Natural killer cell (primary cell): ENCODE results near the gene KREMEN1. TPM values are rescaled to one million over a fixed set of nuclear protein-coding genes. Genes with fewer than 3 reads are reported as not detected.

Experiments
- ATAC-seq, 3 donors: fragments of 150-1000 bp in 2 of 3; fragments of 200-7000 bp in 1 of 3; cut with Tn5 transposase; 1 replicate in 1 of 3; 2 replicates in 2 of 3; pipeline ENCODE4 v1.10.0; 2021; ENCODE audit warnings: mild to moderate bottlenecking in 2 of 3, moderate library complexity in 2 of 3
- DNase-seq, 2 donors: peaks; one replicate each; pipeline versions ENCODE4 v3.0.0 to v3.0.0-alpha.2; 2013 to 2021; ENCODE audit warnings: mixed read lengths in 1 of 2
- H3K27ac ChIP-seq: one replicate; pipeline ENCODE4 v1.5.1; 2013; ENCODE audit warnings: mild to moderate bottlenecking, low read length
- H3K27me3 ChIP-seq: one replicate; pipeline ENCODE4 v1.6.1; 2013; ENCODE audit warnings: low read length; ENCODE audit not compliant: control insufficient read depth, insufficient read depth
- H3K36me3 ChIP-seq: one replicate; pipeline ENCODE4 v1.6.1; 2013; ENCODE audit warnings: low read length; ENCODE audit not compliant: control insufficient read depth, insufficient read depth
- H3K4me1 ChIP-seq: one replicate; pipeline ENCODE4 v1.6.1; 2013; ENCODE audit warnings: low read length; ENCODE audit not compliant: control insufficient read depth, insufficient read depth
- H3K4me3 ChIP-seq: one replicate; pipeline ENCODE4 v1.5.1; 2013; ENCODE audit warnings: low read length
- H3K9me3 ChIP-seq: one replicate; pipeline ENCODE4 v1.6.1; 2013; ENCODE audit warnings: low read length; ENCODE audit not compliant: control insufficient read depth, insufficient read depth
- H3K27ac Mint-ChIP-seq, 2 donors: one replicate each; pipeline ENCODE4 v1.8.0; 2022; ENCODE audit warnings: mild to moderate bottlenecking in 2 of 2, mixed read lengths in 2 of 2, moderate library complexity in 1 of 2
- H3K27me3 Mint-ChIP-seq, 2 donors: one replicate each; pipeline ENCODE4 v1.8.0; 2022; ENCODE audit warnings: low read depth in 2 of 2, mixed read lengths in 2 of 2
- H3K36me3 Mint-ChIP-seq: one replicate; pipeline ENCODE4 v1.8.0; 2022; ENCODE audit warnings: mixed read lengths
- H3K4me1 Mint-ChIP-seq, 2 donors: one replicate each; pipeline ENCODE4 v1.8.0; 2022; ENCODE audit warnings: mixed read lengths in 2 of 2
- H3K4me3 Mint-ChIP-seq: one replicate; pipeline ENCODE4 v1.8.0; 2022; ENCODE audit warnings: mild to moderate bottlenecking, moderate library complexity, mixed read lengths
- H3K9me3 Mint-ChIP-seq, 2 donors: one replicate each; pipeline ENCODE4 v1.8.0; 2022; ENCODE audit warnings: mixed read lengths in 2 of 2
- CTCF ChIP-seq: fragments of 200-600 bp; IDR thresholded peaks from one replicate; pipeline ENCODE4 v1.8.0; 2022; ENCODE audit warnings: antibody characterized with exemption
- WGBS: methylation state at CpG from one replicate; pipeline ENCODE4 v1.1.7; 2013; ENCODE audit warnings: missing lambda C conversion rate; ENCODE audit not compliant: insufficient coverage; 5-methylcytosine and 5-hydroxymethylcytosine counted together
- intact Hi-C: fragments of 100-400 bp; cut with micrococcal nuclease; formaldehyde crosslinking; loops from one replicate; pipeline ENCODE4 v1.14.2; 2022
- total RNA-seq, 4 donors: library from RNA; stranded (reverse); fragments of 120-200 nt in 1 of 4; gene quantifications; one replicate each; pipeline versions ENCODE4 v1.2.3 to v1.2.4, GENCODE V29; 2013 to 2022

Gene KREMEN1
- total RNA-seq, 3 donors from 2014 or later (not counting 1 experiment from before 2014, with no cell fraction given) = 0.23 TPM; not detected in 2

- Histone ChIP-seq H3K36me3 (no peaks in the 10 kb centered on the region), H3K4me1 (peaks cover 40% of the 10 kb centered on the region), H3K27me3 (peaks cover 8% of the 10 kb centered on the region), H3K9me3 (no peaks in the 10 kb centered on the region), H3K27ac (no peak overlapping the region), H3K4me3 (no peak overlapping the region)
- Mint-ChIP-seq H3K27ac (no peak overlapping the region), H3K36me3 (no peaks in the 10 kb centered on the region), H3K9me3 (no peaks in the 10 kb centered on the region), H3K4me3 (no peak overlapping the region), H3K27me3 (peaks cover 0 to 3% of the 10 kb centered on the region in 2 donors), H3K4me1 (peaks cover 28 to 31% of the 10 kb centered on the region in 2 donors)
- ATAC-seq = no peak
- WGBS = 88% methylated on average over 5 of the region's 5 CpGs
- intact Hi-C loops = no loop called here
- DNase-seq = no peak
- no peak for TF ChIP-seq CTCF
Observed at GRCh38 chr22:29207243-29207550, 134.4 kb downstream of the KREMEN1 start.

- TF ChIP-seq CTCF = no peak
- H3K27ac Mint-ChIP-seq = no peak overlapping the region
- ATAC-seq (no peak), DNase-seq (no peak)
- no peak overlapping the region for H3K4me3 Mint-ChIP-seq
- H3K36me3 ChIP-seq = no peaks in the 10 kb centered on the region
- H3K4me1 ChIP-seq = peaks cover 34% of the 10 kb centered on the region
- H3K27ac ChIP-seq = no peak overlapping the region
- intact Hi-C loops = no loop called here
- no peaks in the 10 kb centered on the region for H3K36me3 Mint-ChIP-seq
- H3K9me3 ChIP-seq = no peaks in the 10 kb centered on the region
- peaks cover 8% of the 10 kb centered on the region for H3K27me3 ChIP-seq
- H3K4me1 Mint-ChIP-seq = peaks cover 21 to 25% of the 10 kb centered on the region in 2 donors
- WGBS = 45% methylated on average over 11 of the region's 11 CpGs
- H3K9me3 Mint-ChIP-seq = no peaks in the 10 kb centered on the region
- no peak overlapping the region for H3K4me3 ChIP-seq
- peaks cover 0 to 3% of the 10 kb centered on the region in 2 donors for H3K27me3 Mint-ChIP-seq
Observed at GRCh38 chr22:29207562-29208501, 135.0 kb downstream of the KREMEN1 start.

GRCh38 chr22:29208502-29208862 lies 135.6 kb downstream of the KREMEN1 start:
- intact Hi-C loops = no loop called here
- H3K9me3 Mint-ChIP-seq = no peaks in the 10 kb centered on the region
- no peaks in the 10 kb centered on the region for H3K9me3 ChIP-seq
- no peak overlapping the region for H3K4me3 Mint-ChIP-seq
- peaks cover 8% of the 10 kb centered on the region for H3K27me3 ChIP-seq
- no peaks in the 10 kb centered on the region for H3K36me3 ChIP-seq
- ATAC-seq (no peak), DNase-seq (no peak)
- peaks cover 0 to 3% of the 10 kb centered on the region in 2 donors for H3K27me3 Mint-ChIP-seq
- no peaks in the 10 kb centered on the region for H3K36me3 Mint-ChIP-seq
- no peak overlapping the region for H3K27ac Mint-ChIP-seq
- 59% methylated on average over 4 of the region's 4 CpGs for WGBS
- no peak for TF ChIP-seq CTCF
- H3K4me1 Mint-ChIP-seq = peaks cover 18 to 22% of the 10 kb centered on the region in 2 donors
- no peak overlapping the region for H3K4me3 ChIP-seq
- H3K27ac ChIP-seq = no peak overlapping the region
- peaks cover 27% of the 10 kb centered on the region for H3K4me1 ChIP-seq
